Smooth muscle cell of trachea (primary cell): ENCODE data around the gene SMIM10L2A. TPM values are rescaled to one million over a fixed set of nuclear protein-coding genes. Genes with fewer than 3 reads are reported as not detected.

Source experiments
- total RNA-seq: library from RNA; depleted of rRNA; stranded (reverse); fragments of >200 nt; gene quantifications from 2 replicates; pipeline ENCODE4 v1.2.1, GENCODE V29; 2014

Gene SMIM10L2A
- 0.15 and 1.2 TPM in 2 replicates for total RNA-seq

DNA sequence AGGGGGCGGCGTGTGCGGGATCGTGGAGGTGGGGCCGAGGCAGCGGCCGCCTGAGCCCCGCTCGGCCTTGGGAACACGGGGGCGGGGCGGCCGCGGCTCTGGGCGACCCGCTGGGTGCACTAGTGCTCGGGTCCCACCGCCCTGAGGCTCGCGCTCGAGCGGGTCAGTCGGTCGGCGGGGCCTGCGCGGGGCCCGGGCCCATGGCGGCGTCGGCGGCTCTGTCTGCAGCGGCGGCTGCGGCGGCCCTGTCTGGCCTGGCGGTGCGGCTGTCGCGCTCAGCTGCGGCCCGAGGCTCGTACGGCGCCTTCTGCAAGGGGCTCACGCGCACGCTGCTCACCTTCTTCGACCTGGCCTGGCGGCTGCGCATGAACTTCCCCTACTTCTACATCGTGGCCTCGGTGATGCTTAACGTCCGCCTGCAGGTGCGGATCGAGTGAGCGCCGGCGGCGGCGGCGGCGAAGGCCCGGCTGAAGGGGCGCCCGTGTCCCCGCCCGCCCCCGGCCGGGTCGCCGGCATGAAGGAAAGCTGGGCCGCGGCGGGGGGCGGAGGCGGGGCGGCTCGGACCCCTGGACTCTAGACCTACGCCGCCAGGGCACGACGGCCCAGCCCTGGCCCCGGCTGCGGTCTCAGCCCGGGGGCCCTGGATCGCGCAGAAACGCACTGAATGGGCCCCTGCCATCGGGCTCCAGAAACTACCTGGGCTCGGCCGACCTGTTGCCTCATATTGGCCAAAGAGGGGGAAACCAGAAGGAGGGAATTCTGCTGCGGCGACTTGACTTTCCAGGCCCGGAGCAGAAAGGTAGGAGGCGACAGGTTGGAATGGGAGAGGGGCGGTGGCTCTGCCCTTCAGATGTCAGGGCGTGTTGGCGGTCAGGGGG is at the start of gene SMIM10L2A:
Gene SMIM10L2A, plus strand, starts transcription at position 13 of the 878 bp plus-strand sequence. Its CDS starts 188 bp downstream, at position 201.

Other genes starting within 250 kb of the SMIM10L2A start
- gene ETDA, start 169.9 kb upstream of the SMIM10L2A start, total RNA-seq, result not detected in 2 replicates
- not detected in 2 replicates for gene ETDC, start 112.5 kb upstream of the SMIM10L2A start, total RNA-seq
- gene ZNF75D, start 77.8 kb upstream of the SMIM10L2A start, total RNA-seq, result 11.9 and 18.3 TPM in 2 replicates
- gene ZNF449, start 77.1 kb upstream of the SMIM10L2A start, total RNA-seq, result 9.9 and 14.5 TPM in 2 replicates
- gene INTS6L, start 98.7 kb downstream of the SMIM10L2A start, total RNA-seq, result 3.6 and 5.5 TPM in 2 replicates